Measurements from ENCODE around the gene SEZ6L. TPM values are rescaled to one million over a fixed set of nuclear protein-coding genes. Genes with fewer than 3 reads are reported as not detected.

The SEZ6L gene
- total RNA-seq, 1 donor from 2014 or later, result 8.6 TPM

DNA sequence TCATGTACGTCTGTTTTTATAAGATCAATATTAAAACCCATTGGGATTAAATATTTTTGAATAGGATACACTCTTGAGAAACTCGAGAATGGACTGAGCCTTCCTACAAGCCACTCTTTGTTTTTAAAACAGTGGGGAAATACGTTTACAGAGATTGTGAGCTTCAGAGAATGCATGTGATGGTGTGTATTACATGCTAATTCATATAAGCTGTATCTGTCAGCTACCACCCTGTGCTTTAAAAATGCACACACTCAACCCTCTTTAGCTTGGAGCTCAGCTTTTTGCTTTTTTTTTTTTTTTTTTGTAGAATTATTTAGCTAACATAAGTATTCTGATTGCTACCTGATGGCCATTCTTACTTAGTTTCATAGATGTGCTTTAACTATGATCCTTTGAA is 213.5 kb downstream of the SEZ6L start:
- Mint-ChIP-seq H3K4me1 (ENCODE audit: unreplicated experiment) (no peaks in the 10 kb centered on the region), H3K4me3 (no peak overlapping the region), H3K27ac (no peak overlapping the region), H3K36me3 (no peaks in the 10 kb centered on the region), H3K27me3 (peaks cover 69% of the 10 kb centered on the region), H3K9me3 (peaks cover 9% of the 10 kb centered on the region)
- TF ChIP-seq, protein P1, sequence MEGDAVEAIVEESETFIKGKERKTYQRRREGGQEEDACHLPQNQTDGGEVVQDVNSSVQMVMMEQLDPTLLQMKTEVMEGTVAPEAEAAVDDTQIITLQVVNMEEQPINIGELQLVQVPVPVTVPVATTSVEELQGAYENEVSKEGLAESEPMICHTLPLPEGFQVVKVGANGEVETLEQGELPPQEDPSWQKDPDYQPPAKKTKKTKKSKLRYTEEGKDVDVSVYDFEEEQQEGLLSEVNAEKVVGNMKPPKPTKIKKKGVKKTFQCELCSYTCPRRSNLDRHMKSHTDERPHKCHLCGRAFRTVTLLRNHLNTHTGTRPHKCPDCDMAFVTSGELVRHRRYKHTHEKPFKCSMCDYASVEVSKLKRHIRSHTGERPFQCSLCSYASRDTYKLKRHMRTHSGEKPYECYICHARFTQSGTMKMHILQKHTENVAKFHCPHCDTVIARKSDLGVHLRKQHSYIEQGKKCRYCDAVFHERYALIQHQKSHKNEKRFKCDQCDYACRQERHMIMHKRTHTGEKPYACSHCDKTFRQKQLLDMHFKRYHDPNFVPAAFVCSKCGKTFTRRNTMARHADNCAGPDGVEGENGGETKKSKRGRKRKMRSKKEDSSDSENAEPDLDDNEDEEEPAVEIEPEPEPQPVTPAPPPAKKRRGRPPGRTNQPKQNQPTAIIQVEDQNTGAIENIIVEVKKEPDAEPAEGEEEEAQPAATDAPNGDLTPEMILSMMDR (conservative IDR thresholded peaks at IDR 0.05), result no peak
- DNase-seq (ENCODE audit: extremely low spot score, unreplicated experiment), result no peak

DNA sequence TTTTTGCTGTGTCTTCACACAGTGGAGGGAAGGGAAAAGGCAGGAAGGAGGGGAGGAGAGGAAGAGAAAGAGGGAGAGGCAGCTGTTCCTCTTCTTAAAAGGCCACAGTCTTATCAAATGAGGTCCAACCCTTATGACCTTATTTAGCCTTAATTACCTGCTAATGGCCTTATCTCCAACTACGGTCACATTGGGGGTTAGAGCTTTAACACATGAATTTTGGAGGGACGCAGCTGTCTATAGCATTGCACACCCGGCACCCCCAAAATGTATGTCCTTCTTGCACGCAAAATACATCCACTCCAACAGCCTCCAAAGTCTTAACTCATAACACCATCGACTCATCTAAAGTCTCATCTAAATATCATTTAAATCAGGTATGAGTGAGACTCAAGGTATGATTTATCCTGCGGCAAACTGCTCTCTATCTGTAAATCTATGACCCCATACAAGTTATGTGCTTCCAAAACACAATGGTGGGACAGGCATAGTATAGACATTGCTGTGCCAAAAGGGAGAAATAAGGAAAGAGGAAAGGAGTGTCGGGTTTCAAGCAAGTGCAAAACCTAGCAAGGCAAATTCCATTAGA is 214.8 kb downstream of the SEZ6L start:
- TF ChIP-seq, protein P1 (conservative IDR thresholded peaks at IDR 0.05), result no peak
- DNase-seq (ENCODE audit: extremely low spot score, unreplicated experiment), result no peak
- no peak overlapping the region for H3K27ac Mint-ChIP-seq
- H3K27me3 Mint-ChIP-seq, result peaks cover 62% of the 10 kb centered on the region
- no peaks in the 10 kb centered on the region for H3K36me3 Mint-ChIP-seq
- H3K4me1 Mint-ChIP-seq (ENCODE audit: unreplicated experiment), result no peaks in the 10 kb centered on the region
- H3K4me3 Mint-ChIP-seq, result no peak overlapping the region
- H3K9me3 Mint-ChIP-seq, result peaks cover 4% of the 10 kb centered on the region

DNA sequence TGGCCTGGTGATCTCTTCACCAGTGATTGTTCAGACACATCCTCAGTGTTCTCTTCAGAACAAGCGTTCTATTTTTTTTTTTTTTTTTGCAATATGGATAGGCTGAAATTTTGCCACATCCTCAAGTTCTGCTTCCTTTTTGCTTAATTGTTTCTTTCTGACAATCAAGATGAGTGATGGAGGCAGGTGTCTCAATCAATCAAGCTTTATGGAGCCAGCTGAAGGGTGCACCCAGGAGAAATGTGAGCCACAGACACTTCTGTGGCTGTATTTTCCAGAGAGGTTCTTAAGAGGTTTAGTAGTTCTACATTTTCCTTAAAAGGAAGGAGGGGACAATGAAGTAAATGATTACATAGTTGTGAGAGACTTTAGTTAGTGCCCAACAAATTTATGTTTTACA is 215.9 kb downstream of the SEZ6L start:
- Mint-ChIP-seq H3K9me3 (no peaks in the 10 kb centered on the region), H3K4me1 (ENCODE audit: unreplicated experiment) (no peaks in the 10 kb centered on the region), H3K36me3 (no peaks in the 10 kb centered on the region), H3K4me3 (no peak overlapping the region), H3K27ac (no peak overlapping the region), H3K27me3 (peaks cover 54% of the 10 kb centered on the region)
- TF ChIP-seq, protein P1 (conservative IDR thresholded peaks at IDR 0.05), result no peak
- DNase-seq (ENCODE audit: extremely low spot score, unreplicated experiment), result no peak

DNA sequence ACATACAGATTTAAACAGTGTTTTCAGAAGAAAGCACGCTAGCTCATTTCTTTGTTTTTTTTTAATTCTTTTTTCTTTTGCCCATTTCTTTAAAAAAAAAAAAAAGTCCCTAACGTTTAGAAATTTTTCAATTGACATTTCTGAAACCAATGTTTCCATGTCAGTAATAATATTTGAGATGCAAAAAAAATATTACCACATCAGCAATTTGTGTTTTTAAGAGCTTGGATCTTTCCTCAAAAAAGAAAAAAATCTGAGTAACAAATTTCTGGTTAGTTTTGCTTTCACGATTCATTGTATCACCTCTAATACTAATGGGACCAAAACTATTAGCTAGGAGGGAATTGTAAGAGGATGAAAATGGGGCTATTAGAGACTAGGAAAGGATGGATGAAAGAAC is 219.9 kb downstream of the SEZ6L start:
- DNase-seq (ENCODE audit: extremely low spot score, unreplicated experiment), result no peak
- no peak overlapping the region for H3K27ac Mint-ChIP-seq
- H3K36me3 Mint-ChIP-seq, result no peaks in the 10 kb centered on the region
- H3K9me3 Mint-ChIP-seq, result no peaks in the 10 kb centered on the region
- H3K4me1 Mint-ChIP-seq (ENCODE audit: unreplicated experiment), result no peaks in the 10 kb centered on the region
- H3K27me3 Mint-ChIP-seq, result peaks cover 39% of the 10 kb centered on the region
- TF ChIP-seq, protein P1 (conservative IDR thresholded peaks at IDR 0.05), result no peak
- no peak overlapping the region for H3K4me3 Mint-ChIP-seq

DNA sequence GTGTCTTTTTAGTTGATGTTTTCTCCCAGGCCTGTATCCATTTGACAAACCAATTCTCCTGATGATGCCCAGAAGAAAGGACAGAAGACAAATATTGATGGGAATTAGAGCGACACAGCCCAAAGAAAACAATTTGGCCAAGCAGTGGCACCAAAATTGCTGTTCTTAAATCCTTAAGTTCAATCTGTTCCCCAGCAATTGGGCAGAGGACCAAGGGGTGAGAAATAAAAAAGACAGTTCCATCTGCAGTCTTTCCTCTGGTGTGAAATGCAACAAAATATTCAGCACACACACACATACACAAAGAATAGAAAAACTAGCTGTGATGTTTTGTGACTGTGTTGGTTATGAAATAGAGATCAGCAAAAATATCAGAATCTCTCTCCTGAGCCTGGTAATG is 221.8 kb downstream of the SEZ6L start:
- peaks cover 31% of the 10 kb centered on the region for H3K27me3 Mint-ChIP-seq
- H3K4me1 Mint-ChIP-seq (ENCODE audit: unreplicated experiment), result peaks cover 5% of the 10 kb centered on the region
- H3K27ac Mint-ChIP-seq, result no peak overlapping the region
- no peaks in the 10 kb centered on the region for H3K9me3 Mint-ChIP-seq
- H3K4me3 Mint-ChIP-seq, result no peak overlapping the region
- DNase-seq (ENCODE audit: extremely low spot score, unreplicated experiment), result no peak
- TF ChIP-seq, protein P1 (conservative IDR thresholded peaks at IDR 0.05), result no peak
- no peaks in the 10 kb centered on the region for H3K36me3 Mint-ChIP-seq

DNA sequence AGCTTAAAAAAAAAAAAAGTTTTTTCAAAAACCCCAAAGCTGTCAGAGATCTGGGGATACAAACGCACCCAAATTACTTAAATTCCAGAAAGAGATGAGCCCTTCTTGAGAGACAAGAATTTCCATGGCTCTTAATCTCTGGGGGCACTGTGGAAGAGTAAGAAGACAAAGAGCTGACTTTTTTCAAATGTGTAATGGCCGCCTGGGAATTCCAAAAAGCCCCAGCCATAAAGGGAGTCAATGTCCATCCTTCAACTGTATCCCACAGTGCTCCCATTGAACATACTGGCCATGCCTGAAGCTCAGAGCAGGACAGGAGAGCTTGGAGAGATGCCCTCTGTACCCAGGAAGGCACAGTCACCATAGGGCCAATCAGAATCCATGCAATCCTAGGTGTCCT is 222.4 kb downstream of the SEZ6L start:
- TF ChIP-seq, protein P1 (conservative IDR thresholded peaks at IDR 0.05), result no peak
- Mint-ChIP-seq H3K4me1 (ENCODE audit: unreplicated experiment) (peaks cover 5% of the 10 kb centered on the region), H3K27ac (no peak overlapping the region), H3K36me3 (no peaks in the 10 kb centered on the region), H3K4me3 (no peak overlapping the region), H3K9me3 (no peaks in the 10 kb centered on the region), H3K27me3 (peaks cover 34% of the 10 kb centered on the region)
- no peak for DNase-seq (ENCODE audit: extremely low spot score, unreplicated experiment)

All from type B pancreatic cell (in vitro differentiated cells).